CD4-positive, alpha-beta T cell (primary cell): ENCODE measurements around the gene RASGRP3. TPM values are rescaled to one million over a fixed set of nuclear protein-coding genes. Genes with fewer than 3 reads are reported as not detected.

Experiments
- ATAC-seq: fragments of 200-7000 bp; cut with Tn5 transposase; one replicate; pipeline ENCODE4 v1.10.0; 2022; ENCODE audit warnings: mild to moderate bottlenecking; ENCODE audit not compliant: poor library complexity
- CTCF ChIA-PET: fragments of 350-600 bp; sonication (Branson Sonifier 250); formaldehyde crosslinking; loops from one replicate; lab custom pipeline; 2021; ENCODE audit warnings: antibody characterized with exemption, inconsistent platforms; lab: Charles Lee
- POLR2A ChIA-PET: fragments of 350-600 bp; sonication (Branson Sonifier 250); formaldehyde crosslinking; loops from one replicate; lab custom pipeline; 2021; ENCODE audit warnings: antibody characterized with exemption, inconsistent platforms; lab: Charles Lee
- DNase-seq, 14 experiments: peaks; one replicate each; pipeline ENCODE4 v3.0.0-alpha.2; 2013 to 2020; ENCODE audit warnings: mixed read lengths in 2 of 14
- H3K27ac ChIP-seq, 2 donors: one replicate each; pipeline versions ENCODE4 v1.5.1 to v1.7.0; 2013; ENCODE audit warnings: low read length in 2 of 2, low read depth in 1 of 2, mild to moderate bottlenecking in 1 of 2
- H3K27me3 ChIP-seq, 2 experiments: 1 replicate in 1 of 2; 2 replicates in 1 of 2; pipeline versions ENCODE4 v1.6.1 to v1.7.0; 2013; ENCODE audit warnings: low read length in 2 of 2, control low read depth in 1 of 2, mild to moderate bottlenecking in 1 of 2, moderate library complexity in 1 of 2; ENCODE audit not compliant: insufficient read depth in 2 of 2, control insufficient read depth in 1 of 2
- H3K36me3 ChIP-seq: one replicate; pipeline ENCODE4 v1.6.1; 2013; ENCODE audit warnings: low read length, control low read depth; ENCODE audit not compliant: insufficient read depth
- H3K4me1 ChIP-seq: one replicate; pipeline ENCODE4 v1.6.1; 2013; ENCODE audit warnings: low read length, control low read depth; ENCODE audit not compliant: insufficient read depth
- H3K4me3 ChIP-seq: one replicate; pipeline ENCODE4 v1.5.1; 2013; ENCODE audit warnings: mild to moderate bottlenecking, low read length, moderate library complexity
- H3K9me3 ChIP-seq, 2 experiments: 1 replicate in 1 of 2; 2 replicates in 1 of 2; pipeline versions ENCODE4 v1.6.1 to v1.7.0; 2013; ENCODE audit warnings: low read length in 2 of 2, mild to moderate bottlenecking in 2 of 2, control low read depth in 1 of 2, moderate library complexity in 1 of 2; ENCODE audit not compliant: control insufficient read depth in 1 of 2, insufficient read depth in 1 of 2
- H3K27ac Mint-ChIP-seq: one replicate; pipeline ENCODE4 v1.8.0; 2020; ENCODE audit warnings: mixed read lengths
- H3K27me3 Mint-ChIP-seq: one replicate; pipeline ENCODE4 v1.8.0; 2021; ENCODE audit warnings: mixed read lengths
- H3K36me3 Mint-ChIP-seq: one replicate; pipeline ENCODE4 v1.8.0; 2021; ENCODE audit warnings: low read depth, mixed read lengths
- H3K4me1 Mint-ChIP-seq: one replicate; pipeline ENCODE4 v1.8.0; 2021; ENCODE audit warnings: low read depth, mixed read lengths
- H3K4me3 Mint-ChIP-seq: one replicate; pipeline ENCODE4 v1.8.0; 2020; ENCODE audit warnings: mild to moderate bottlenecking, mixed read lengths
- H3K9me3 Mint-ChIP-seq: one replicate; pipeline ENCODE4 v1.8.0; 2020; ENCODE audit warnings: mixed read lengths
- CTCF ChIP-seq: fragments of 200-600 bp; IDR thresholded peaks from one replicate; pipeline ENCODE4 v1.8.0; 2022; ENCODE audit warnings: antibody characterized with exemption, mild to moderate bottlenecking
- intact Hi-C, 2 experiments: fragments of 100-400 bp; cut with DNase I in 1 of 2; cut with micrococcal nuclease in 1 of 2; formaldehyde crosslinking; loops; one replicate each; pipeline versions ENCODE4 v1.15.1 to v1.9.0; 2023 to 2025; cut with DNase I, micrococcal nuclease
- total RNA-seq, 174 experiments: library from RNA in 2 of 174; stranded (reverse) in 2 of 174; gene quantifications; one replicate each; pipeline ENCODE4 v1.2.3 and lab custom pipeline; 2021 to 2026

RASGRP3 gene
- total RNA-seq, 2 experiments from 2014 or later = 5.7 to 7.9 TPM

- H3K4me3 Mint-ChIP-seq = no peak overlapping the region
- ChIA-PET CTCF (no interaction called here), POLR2A (no interaction called here)
- Histone ChIP-seq H3K27ac (no peak overlapping the region), H3K27me3 (no peaks in the 10 kb centered on the region), H3K4me1 (no peaks in the 10 kb centered on the region), H3K36me3 (no peaks in the 10 kb centered on the region), H3K4me3 (no peak overlapping the region), H3K9me3 (no peaks in the 10 kb centered on the region)
- no peaks in the 10 kb centered on the region for H3K9me3 Mint-ChIP-seq
- H3K27me3 Mint-ChIP-seq = no peaks in the 10 kb centered on the region
- no peak for ATAC-seq
- no peaks in the 10 kb centered on the region for H3K4me1 Mint-ChIP-seq
- H3K36me3 Mint-ChIP-seq = no peaks in the 10 kb centered on the region
- no peak overlapping the region for H3K27ac Mint-ChIP-seq
- DNase-seq = no peak
- intact Hi-C loops = no loop called here
- TF ChIP-seq CTCF = no peak
Observed at GRCh38 chr2:33505966-33506365, 29.5 kb downstream of the RASGRP3 start.

- intact Hi-C loops = no loop called here
- no peaks in the 10 kb centered on the region for H3K36me3 ChIP-seq
- no peak overlapping the region for H3K4me3 Mint-ChIP-seq
- H3K4me1 ChIP-seq = no peaks in the 10 kb centered on the region
- H3K9me3 ChIP-seq = no peaks in the 10 kb centered on the region
- no peaks in the 10 kb centered on the region for H3K4me1 Mint-ChIP-seq
- peaks cover 1% of the 10 kb centered on the region for H3K36me3 Mint-ChIP-seq
- no peaks in the 10 kb centered on the region for H3K27me3 ChIP-seq
- no peaks in the 10 kb centered on the region for H3K9me3 Mint-ChIP-seq
- no peaks in the 10 kb centered on the region for H3K27me3 Mint-ChIP-seq
- POLR2A ChIA-PET = no interaction called here
- DNase-seq (no peak), ATAC-seq (no peak)
- H3K27ac Mint-ChIP-seq = no peak overlapping the region
- TF ChIP-seq CTCF = no peak
- no peak overlapping the region for H3K4me3 ChIP-seq
- CTCF ChIA-PET = no interaction called here
- no peak overlapping the region for H3K27ac ChIP-seq
Observed at GRCh38 chr2:33509908-33510585, 33.6 kb downstream of the RASGRP3 start.

GRCh38 chr2:33510586-33510968 is 34.1 kb downstream of the RASGRP3 start:
- no peak for TF ChIP-seq CTCF
- Histone ChIP-seq H3K9me3 (no peaks in the 10 kb centered on the region), H3K27me3 (no peaks in the 10 kb centered on the region), H3K27ac (no peak overlapping the region), H3K4me3 (no peak overlapping the region), H3K4me1 (no peaks in the 10 kb centered on the region), H3K36me3 (no peaks in the 10 kb centered on the region)
- Mint-ChIP-seq H3K9me3 (no peaks in the 10 kb centered on the region), H3K4me3 (no peak overlapping the region), H3K4me1 (no peaks in the 10 kb centered on the region), H3K36me3 (peaks cover 7% of the 10 kb centered on the region), H3K27ac (no peak overlapping the region), H3K27me3 (no peaks in the 10 kb centered on the region)
- ATAC-seq = no peak
- POLR2A ChIA-PET = no interaction called here
- CTCF ChIA-PET = no interaction called here
- intact Hi-C loops = no loop called here
- DNase-seq = no peak
